ENCODE measurements around the gene CEP128.

The CEP128 gene

GRCh38 chr14:80572666-80573065 is 368.9 kb downstream of the CEP128 start:
- in situ Hi-C loops (cut with MboI; ENCODE audit: low sequenced_read_pairs) = no loop called here
- H3K4me3 ChIP-seq = no peak overlapping the region
- no peak for DNase-seq (ENCODE audit: low spot score in 2 of 2)

GRCh38 chr14:80570930-80571298 is 370.6 kb downstream of the CEP128 start:
- DNase-seq (ENCODE audit: low spot score in 2 of 2) = no peak
- in situ Hi-C loops (cut with MboI; ENCODE audit: low sequenced_read_pairs) = no loop called here
- Histone ChIP-seq H3K36me3 (replicated peaks) (no peaks in the 10 kb centered on the region), H3K27me3 (ENCODE audit: low read depth) (no peaks in the 10 kb centered on the region), H3K4me3 (no peak overlapping the region), H3K9me3 (no peaks in the 10 kb centered on the region), H3K4me1 (no peaks in the 10 kb centered on the region; the same call in 1 of the 2 replicates)

More at GRCh38 chr14:80572666-80573065, 368.9 kb downstream of the CEP128 start:
- Histone ChIP-seq H3K9me3 (no peaks in the 10 kb centered on the region), H3K27me3 (ENCODE audit: low read depth) (no peaks in the 10 kb centered on the region), H3K4me1 (peaks cover 8% of the 10 kb centered on the region), H3K36me3 (replicated peaks) (no peaks in the 10 kb centered on the region)

GRCh38 chr14:80567905-80568536 is 373.5 kb downstream of the CEP128 start:
- H3K4me1 ChIP-seq = peaks cover 2% of the 10 kb centered on the region; the same call in 1 of the 2 replicates
- H3K27me3 ChIP-seq (ENCODE audit: low read depth) = no peaks in the 10 kb centered on the region
- no peaks in the 10 kb centered on the region for H3K9me3 ChIP-seq
- H3K4me3 ChIP-seq = no peak overlapping the region
- in situ Hi-C loops (cut with MboI; ENCODE audit: low sequenced_read_pairs) = no loop called here
- no peaks in the 10 kb centered on the region for H3K36me3 ChIP-seq (replicated peaks)
- peak in 1 of 2 experiments; percentile 3 for DNase-seq (ENCODE audit: low spot score in 2 of 2)

GRCh38 chr14:80565001-80565400 is 376.5 kb downstream of the CEP128 start:
- H3K36me3 ChIP-seq (replicated peaks) = no peaks in the 10 kb centered on the region
- in situ Hi-C loops (cut with MboI; ENCODE audit: low sequenced_read_pairs) = no loop called here
- peaks cover 2% of the 10 kb centered on the region; the same call in 1 of the 2 replicates for H3K4me1 ChIP-seq
- H3K9me3 ChIP-seq = no peaks in the 10 kb centered on the region
- no peak overlapping the region for H3K4me3 ChIP-seq
- DNase-seq (ENCODE audit: low spot score in 2 of 2) = no peak
- no peaks in the 10 kb centered on the region for H3K27me3 ChIP-seq (ENCODE audit: low read depth)

- no peaks in the 10 kb centered on the region for H3K36me3 ChIP-seq (replicated peaks)
- peaks cover 2% of the 10 kb centered on the region; the same call in 1 of the 2 replicates for H3K4me1 ChIP-seq
- in situ Hi-C loops (cut with MboI; ENCODE audit: low sequenced_read_pairs) = no loop called here
- no peaks in the 10 kb centered on the region for H3K27me3 ChIP-seq (ENCODE audit: low read depth)
- H3K9me3 ChIP-seq = no peaks in the 10 kb centered on the region
- H3K4me3 ChIP-seq = no peak overlapping the region
- no peak for DNase-seq (ENCODE audit: low spot score in 2 of 2)
Observed at GRCh38 chr14:80564051-80564450, 377.5 kb downstream of the CEP128 start.

- Histone ChIP-seq H3K36me3 (replicated peaks) (no peaks in the 10 kb centered on the region), H3K4me1 (peaks cover 2% of the 10 kb centered on the region; the same call in 1 of the 2 replicates), H3K4me3 (no peak overlapping the region), H3K27me3 (ENCODE audit: low read depth) (no peaks in the 10 kb centered on the region), H3K9me3 (no peaks in the 10 kb centered on the region)
- in situ Hi-C loops (cut with MboI; ENCODE audit: low sequenced_read_pairs) = no loop called here
- DNase-seq (ENCODE audit: low spot score in 2 of 2) = no peak
Observed at GRCh38 chr14:80560800-80561657, 380.5 kb downstream of the CEP128 start.

GRCh38 chr14:80554139-80554538 is 387.4 kb downstream of the CEP128 start:
- H3K36me3 ChIP-seq (replicated peaks) = no peaks in the 10 kb centered on the region
- no peak overlapping the region for H3K4me3 ChIP-seq
- in situ Hi-C loops (cut with MboI; ENCODE audit: low sequenced_read_pairs) = no loop called here
- no peak for DNase-seq (ENCODE audit: low spot score in 2 of 2)
- H3K27me3 ChIP-seq (ENCODE audit: low read depth) = no peaks in the 10 kb centered on the region
- H3K4me1 ChIP-seq = no peaks in the 10 kb centered on the region
- H3K9me3 ChIP-seq = no peaks in the 10 kb centered on the region

- Histone ChIP-seq H3K4me1 (no peaks in the 10 kb centered on the region), H3K36me3 (replicated peaks) (no peaks in the 10 kb centered on the region), H3K27me3 (ENCODE audit: low read depth) (no peaks in the 10 kb centered on the region), H3K4me3 (no peak overlapping the region), H3K9me3 (no peaks in the 10 kb centered on the region)
- no peak for DNase-seq (ENCODE audit: low spot score in 2 of 2)
- in situ Hi-C loops (cut with MboI; ENCODE audit: low sequenced_read_pairs) = no loop called here
Observed at GRCh38 chr14:80549141-80549540, 392.4 kb downstream of the CEP128 start.

GRCh38 chr14:80545935-80546854 is 395.3 kb downstream of the CEP128 start:
- DNase-seq (ENCODE audit: low spot score in 2 of 2) = no peak
- in situ Hi-C loops (cut with MboI; ENCODE audit: low sequenced_read_pairs) = no loop called here
- no peaks in the 10 kb centered on the region for H3K4me1 ChIP-seq
- H3K27me3 ChIP-seq (ENCODE audit: low read depth) = no peaks in the 10 kb centered on the region
- no peaks in the 10 kb centered on the region for H3K36me3 ChIP-seq (replicated peaks)
- no peaks in the 10 kb centered on the region for H3K9me3 ChIP-seq
- no peak overlapping the region for H3K4me3 ChIP-seq

- Histone ChIP-seq H3K27me3 (ENCODE audit: low read depth) (no peaks in the 10 kb centered on the region), H3K4me1 (no peaks in the 10 kb centered on the region), H3K9me3 (no peaks in the 10 kb centered on the region), H3K4me3 (no peak overlapping the region), H3K36me3 (replicated peaks) (no peaks in the 10 kb centered on the region)
- in situ Hi-C loops (cut with MboI; ENCODE audit: low sequenced_read_pairs) = no loop called here
- DNase-seq (ENCODE audit: low spot score in 2 of 2) = no peak
Observed at GRCh38 chr14:80544366-80544765, 397.2 kb downstream of the CEP128 start.

GRCh38 chr14:80543211-80543610 is 398.3 kb downstream of the CEP128 start:
- no peaks in the 10 kb centered on the region for H3K27me3 ChIP-seq (ENCODE audit: low read depth)
- in situ Hi-C loops (cut with MboI; ENCODE audit: low sequenced_read_pairs) = no loop called here
- no peaks in the 10 kb centered on the region for H3K36me3 ChIP-seq (replicated peaks)
- H3K4me3 ChIP-seq = no peak overlapping the region
- H3K9me3 ChIP-seq = no peaks in the 10 kb centered on the region
- no peak for DNase-seq (ENCODE audit: low spot score in 2 of 2)
- no peaks in the 10 kb centered on the region for H3K4me1 ChIP-seq

- no peaks in the 10 kb centered on the region for H3K4me1 ChIP-seq
- no peak overlapping the region for H3K4me3 ChIP-seq
- in situ Hi-C loops (cut with MboI; ENCODE audit: low sequenced_read_pairs) = no loop called here
- no peaks in the 10 kb centered on the region for H3K36me3 ChIP-seq (replicated peaks)
- DNase-seq (ENCODE audit: low spot score in 2 of 2) = no peak
- H3K27me3 ChIP-seq (ENCODE audit: low read depth) = no peaks in the 10 kb centered on the region
- no peaks in the 10 kb centered on the region for H3K9me3 ChIP-seq
Observed at GRCh38 chr14:80538633-80539375, 402.7 kb downstream of the CEP128 start.

GRCh38 chr14:80537626-80538025 is 403.9 kb downstream of the CEP128 start:
- Histone ChIP-seq H3K9me3 (no peaks in the 10 kb centered on the region), H3K27me3 (ENCODE audit: low read depth) (no peaks in the 10 kb centered on the region), H3K4me1 (no peaks in the 10 kb centered on the region), H3K36me3 (replicated peaks) (no peaks in the 10 kb centered on the region), H3K4me3 (no peak overlapping the region)
- DNase-seq (ENCODE audit: low spot score in 2 of 2) = no peak
- in situ Hi-C loops (cut with MboI; ENCODE audit: low sequenced_read_pairs) = no loop called here

All from HAP-1 (cell line).